ENCODE data around the gene ZNF598. TPM values are rescaled to one million over a fixed set of nuclear protein-coding genes. Genes with fewer than 3 reads are reported as not detected.

Gene ZNF598
- total RNA-seq, 1 experiment from 2014 or later, result 57.4 TPM

DNA sequence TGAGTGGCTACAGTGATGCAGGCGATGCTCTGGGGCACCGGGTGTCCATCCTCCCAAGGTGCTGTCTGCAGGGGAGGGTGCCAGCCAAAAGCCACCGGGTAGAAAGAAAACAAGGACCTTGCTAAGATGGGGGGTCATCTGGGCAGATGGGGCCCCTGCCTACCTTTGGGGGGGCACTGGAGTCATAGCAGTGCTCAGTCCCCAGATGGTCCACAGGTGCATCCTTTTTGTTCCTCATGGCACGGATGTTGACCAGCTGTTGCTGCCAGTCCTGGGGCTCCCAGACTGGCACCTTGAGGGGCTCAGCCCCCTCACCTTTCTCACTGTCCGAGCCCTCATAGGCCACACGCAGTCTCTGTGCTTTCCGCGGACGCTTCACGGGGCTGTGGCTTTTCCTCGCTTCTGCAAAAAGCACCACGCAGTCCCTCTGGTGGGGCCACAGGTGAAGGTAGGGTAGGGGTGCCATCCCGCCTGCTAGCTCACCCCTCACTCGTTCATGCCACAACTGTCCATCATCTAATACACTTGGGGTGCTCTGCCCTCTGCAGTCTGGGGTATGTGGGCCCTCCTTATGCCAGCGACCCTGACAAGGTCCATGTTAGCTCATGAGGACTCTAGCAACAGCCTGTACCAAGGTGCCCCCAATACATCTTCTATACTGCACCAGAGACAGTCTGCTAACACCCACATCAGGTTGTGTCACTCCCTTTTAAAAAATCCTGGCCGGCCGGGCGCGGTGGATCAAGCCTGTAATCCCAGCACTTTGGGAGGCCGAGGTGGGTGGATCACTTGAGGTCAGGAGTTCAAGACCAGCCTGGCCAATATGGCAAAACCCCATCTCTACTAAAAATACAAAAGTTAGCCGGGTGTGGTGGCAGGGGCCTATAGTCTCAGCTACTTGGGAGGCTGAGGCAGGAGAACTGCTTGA, 36.6 kb upstream of the ZNF598 start:
- H3K4me3 ChIP-seq (replicated peaks in 1 of 2; ENCODE audit: low read depth in 1 of 2, low read length in 2 of 2), result peak overlapping the region; percentile 64 to 88
- no peaks in the 10 kb centered on the region for H3K9me2 ChIP-seq (ENCODE audit: insufficient read depth)
- H3K79me2 ChIP-seq (ENCODE audit: insufficient read depth, low read length), result peaks cover 11% of the 10 kb centered on the region; the same call in 1 of the 2 replicates
- TF ChIP-seq EZH2 (IDR thresholded peaks at IDR 0.05) (no peak), ZNF274 (IDR thresholded peaks at IDR 0.05; ENCODE audit: low read depth, low read length) (no peak), JUND (IDR thresholded peaks at IDR 0.05) (no peak), FOSL1 (IDR thresholded peaks at IDR 0.05; ENCODE audit: low read depth) (no peak), TCF7L2 (IDR thresholded peaks at IDR 0.05; ENCODE audit: borderline replicate concordance, extremely low read depth, insufficient read depth, insufficient read length) (no peak), POLR2A (IDR thresholded peaks at IDR 0.05; ENCODE audit: borderline replicate concordance, extremely low read depth, insufficient read depth, insufficient read length) (no peak), EZH2phosphoT487 (IDR thresholded peaks at IDR 0.05; ENCODE audit: borderline replicate concordance) (no peak), SP1 (IDR thresholded peaks at IDR 0.05; ENCODE audit: low read depth) (no peak), MAX (IDR thresholded peaks at IDR 0.05) (no peak), ELF1 (IDR thresholded peaks at IDR 0.05; ENCODE audit: borderline replicate concordance, low read depth) (no peak), RAD21 (IDR thresholded peaks at IDR 0.05; ENCODE audit: low read depth) (no peak), CBX3 (IDR thresholded peaks at IDR 0.05; ENCODE audit: low read depth) (no peak), ZFX (IDR thresholded peaks at IDR 0.05) (no peak), POLR2AphosphoS5 (IDR thresholded peaks at IDR 0.05; ENCODE audit: low read depth, low read length) (no peak), SIN3A (IDR thresholded peaks at IDR 0.05; ENCODE audit: low read depth) (no peak), SRF (IDR thresholded peaks at IDR 0.05; ENCODE audit: low read depth) (no peak), YY1 (IDR thresholded peaks at IDR 0.05; ENCODE audit: extremely low read depth, insufficient replicate concordance, low read depth, low read length) (no peak), EGR1 (IDR thresholded peaks at IDR 0.05; ENCODE audit: low read depth) (no peak), ATF3 (IDR thresholded peaks at IDR 0.05) (no peak)
- TF ChIP-seq, protein P1, sequence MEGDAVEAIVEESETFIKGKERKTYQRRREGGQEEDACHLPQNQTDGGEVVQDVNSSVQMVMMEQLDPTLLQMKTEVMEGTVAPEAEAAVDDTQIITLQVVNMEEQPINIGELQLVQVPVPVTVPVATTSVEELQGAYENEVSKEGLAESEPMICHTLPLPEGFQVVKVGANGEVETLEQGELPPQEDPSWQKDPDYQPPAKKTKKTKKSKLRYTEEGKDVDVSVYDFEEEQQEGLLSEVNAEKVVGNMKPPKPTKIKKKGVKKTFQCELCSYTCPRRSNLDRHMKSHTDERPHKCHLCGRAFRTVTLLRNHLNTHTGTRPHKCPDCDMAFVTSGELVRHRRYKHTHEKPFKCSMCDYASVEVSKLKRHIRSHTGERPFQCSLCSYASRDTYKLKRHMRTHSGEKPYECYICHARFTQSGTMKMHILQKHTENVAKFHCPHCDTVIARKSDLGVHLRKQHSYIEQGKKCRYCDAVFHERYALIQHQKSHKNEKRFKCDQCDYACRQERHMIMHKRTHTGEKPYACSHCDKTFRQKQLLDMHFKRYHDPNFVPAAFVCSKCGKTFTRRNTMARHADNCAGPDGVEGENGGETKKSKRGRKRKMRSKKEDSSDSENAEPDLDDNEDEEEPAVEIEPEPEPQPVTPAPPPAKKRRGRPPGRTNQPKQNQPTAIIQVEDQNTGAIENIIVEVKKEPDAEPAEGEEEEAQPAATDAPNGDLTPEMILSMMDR (IDR thresholded peaks at IDR 0.05 in 2 of 3, conservative IDR thresholded peaks at IDR 0.05 in 1 of 3; ENCODE audit: borderline replicate concordance in 1 of 3, insufficient read depth in 1 of 3, low read depth in 2 of 3, low read length in 2 of 3), result no peak
- no peaks in the 10 kb centered on the region for H4K20me1 ChIP-seq (ENCODE audit: insufficient read depth)
- peak overlapping the region; percentile 71 for H3K27ac ChIP-seq (ENCODE audit: low read depth, low read length)
- intact Hi-C loops (cut with micrococcal nuclease), result loop anchor here (5.0 kb wide), 1 partner anchor 96 kb away; no protein-coding TSS in a partner anchor
- DNase-seq (ENCODE audit: low read depth, low spot score), result no peak
- H3K9ac ChIP-seq (ENCODE audit: low read length), result peak overlapping the region; percentile 77
- H3K4me1 ChIP-seq (ENCODE audit: control insufficient read depth in 1 of 2, insufficient read depth in 2 of 2, low read length in 2 of 2), result peaks cover 10 to 47% of the 10 kb centered on the region in 2 experiments; a peak in 3 of 4 replicates
- ATAC-seq, result no peak
- CTCF ChIA-PET, result interaction anchor here (1.2 to 1.8 kb wide), 2 partner anchors 23 to 94 kb away, joined by 3 to 12 read pairs; no protein-coding TSS in a partner anchor
- H3K4me2 ChIP-seq (ENCODE audit: low read length), result peak overlapping the region; percentile 82
- POLR2A ChIA-PET, result interaction anchor here (0.5 kb wide), 1 partner anchor 95 kb away, joined by 3 read pairs; no protein-coding TSS in a partner anchor
- RAD21 ChIA-PET (ENCODE audit: low non-redundant PET in 1 of 2, low total read pairs in 2 of 2, uncharacterized antibody in 2 of 2, unreplicated experiment in 2 of 2), result no interaction called here
- H3K27me3 ChIP-seq (ENCODE audit: insufficient read depth, low read length), result no peaks in the 10 kb centered on the region
- no peaks in the 10 kb centered on the region for H3K9me3 ChIP-seq (ENCODE audit: control insufficient read depth in 1 of 2, insufficient read depth in 1 of 2, low read depth in 1 of 2, low read length in 2 of 2)
- no TSS peak for BruUV-seq (replicated peaks)
- H2AFZ ChIP-seq (ENCODE audit: low read depth, low read length, poor library complexity, severe bottlenecking), result no peak overlapping the region
- peaks cover 0 to 3% of the 10 kb centered on the region in 2 experiments; a peak in 1 of 4 replicates for H3K36me3 ChIP-seq (ENCODE audit: control insufficient read depth in 1 of 2, insufficient read depth in 2 of 2, low read length in 2 of 2)
